Measurements from ENCODE around the gene GARIN1A.

Gene GARIN1A

GRCh38 chr7:128708824-128709223 lies 36.7 kb downstream of the GARIN1A start:
- H3K4me3 ChIP-seq (ENCODE audit: control insufficient read depth, low read depth, low read length), result no peak overlapping the region
- no peak for TF ChIP-seq CTCF (conservative IDR thresholded peaks at IDR 0.05; ENCODE audit: control insufficient read depth, insufficient read depth, low read depth, low read length)
- no peak for DNase-seq (ENCODE audit: low read depth)

GRCh38 chr7:128710481-128710880 lies 38.4 kb downstream of the GARIN1A start:
- H3K4me3 ChIP-seq (ENCODE audit: control insufficient read depth, low read depth, low read length), result no peak overlapping the region
- TF ChIP-seq CTCF (conservative IDR thresholded peaks at IDR 0.05; ENCODE audit: control insufficient read depth, insufficient read depth, low read depth, low read length), result no peak
- DNase-seq (ENCODE audit: low read depth), result peak; percentile 54

- no peak for DNase-seq (ENCODE audit: low read depth)
- no peak overlapping the region for H3K4me3 ChIP-seq (ENCODE audit: control insufficient read depth, low read depth, low read length)
- no peak for TF ChIP-seq CTCF (conservative IDR thresholded peaks at IDR 0.05; ENCODE audit: control insufficient read depth, insufficient read depth, low read depth, low read length)
Observed at GRCh38 chr7:128713794-128714193, 41.7 kb downstream of the GARIN1A start.

DNA sequence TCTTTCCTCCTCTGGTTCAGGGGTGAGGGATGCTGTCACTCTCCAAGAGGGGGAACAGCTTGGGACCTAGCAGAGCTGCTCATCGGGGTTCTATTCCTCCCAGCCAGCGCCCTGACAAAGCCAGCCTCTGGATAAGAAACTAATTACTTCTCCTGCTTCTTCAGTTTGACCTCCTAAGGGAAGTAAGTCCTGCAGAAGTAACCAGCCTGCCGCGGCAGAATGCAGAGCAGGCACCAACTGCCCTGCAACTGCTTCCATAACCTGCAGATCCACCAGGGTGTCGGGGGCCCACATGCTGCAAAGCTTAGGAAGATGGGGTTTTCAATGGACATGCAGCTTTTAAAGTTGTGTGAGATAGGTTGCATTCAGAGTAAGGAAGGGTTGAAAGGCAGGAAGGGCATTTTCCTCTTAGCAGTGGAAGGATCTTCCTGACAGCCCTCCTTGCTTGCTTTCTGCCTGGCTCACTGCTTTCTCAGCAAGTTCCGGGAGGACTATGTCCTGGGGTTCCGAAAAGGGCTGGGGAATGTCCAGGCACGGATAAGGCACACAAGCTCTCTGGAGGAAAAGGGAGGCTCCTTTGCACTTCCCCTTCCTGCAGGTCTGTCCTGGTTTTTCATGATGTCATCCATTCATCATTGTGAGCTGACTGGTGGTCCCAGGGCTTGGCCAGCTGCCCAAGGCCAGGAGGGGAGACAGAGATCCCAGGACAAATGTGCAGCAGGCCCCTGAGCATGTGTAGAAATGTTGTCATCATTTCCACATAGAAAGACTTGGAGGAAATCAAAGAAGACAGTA lies 42.8 kb downstream of the GARIN1A start:
- H3K4me3 ChIP-seq (ENCODE audit: control insufficient read depth, low read depth, low read length), result no peak overlapping the region
- DNase-seq (ENCODE audit: low read depth), result no peak
- TF ChIP-seq CTCF (conservative IDR thresholded peaks at IDR 0.05; ENCODE audit: control insufficient read depth, insufficient read depth, low read depth, low read length), result no peak

DNA sequence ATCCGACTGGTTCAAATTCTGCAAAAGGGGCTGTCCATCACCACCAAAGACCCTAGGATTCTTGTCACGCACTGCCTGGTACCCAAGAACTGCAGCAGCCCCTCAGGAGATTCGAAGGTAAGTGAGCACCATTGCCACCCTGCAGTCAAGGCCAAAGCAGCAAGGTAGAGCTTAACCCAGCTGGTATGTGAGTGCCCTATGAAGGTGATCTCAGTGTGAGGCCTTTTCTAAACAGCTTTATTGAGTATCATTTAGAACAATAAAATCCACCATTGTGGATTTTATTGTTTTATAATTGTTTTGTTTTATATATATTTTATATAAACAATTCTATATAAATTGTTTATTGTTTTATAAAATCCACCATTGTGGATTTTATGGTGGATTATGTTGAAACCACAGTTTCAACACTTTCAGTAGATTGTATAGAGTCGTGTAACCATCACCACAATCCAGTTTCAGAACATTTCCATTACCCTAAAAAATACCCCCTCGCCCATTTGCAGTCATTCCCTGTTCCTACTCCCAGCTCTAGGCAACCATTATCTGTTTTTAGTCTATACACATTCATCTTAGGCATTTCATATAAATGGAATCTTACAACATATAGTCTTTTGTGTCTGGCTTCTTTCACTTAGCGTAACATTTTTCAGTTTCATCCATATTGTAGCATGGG lies 47.0 kb downstream of the GARIN1A start:
- no peak for TF ChIP-seq CTCF (conservative IDR thresholded peaks at IDR 0.05; ENCODE audit: control insufficient read depth, insufficient read depth, low read depth, low read length)
- DNase-seq (ENCODE audit: low read depth), result no peak
- H3K4me3 ChIP-seq (ENCODE audit: control insufficient read depth, low read depth, low read length), result no peak overlapping the region

- H3K4me3 ChIP-seq (ENCODE audit: control insufficient read depth, low read depth, low read length), result no peak overlapping the region
- DNase-seq (ENCODE audit: low read depth), result no peak
- TF ChIP-seq CTCF (conservative IDR thresholded peaks at IDR 0.05; ENCODE audit: control insufficient read depth, insufficient read depth, low read depth, low read length), result no peak
Observed at GRCh38 chr7:128721376-128721775, 49.3 kb downstream of the GARIN1A start.
